ENCODE measurements around the gene PLCB2. TPM values are rescaled to one million over a fixed set of nuclear protein-coding genes. Genes with fewer than 3 reads are reported as not detected.
A peak's percentile ranks its signal among the peaks of the same experiment; 100 is the strongest.

The PLCB2 gene
- total RNA-seq, 3 donors from 2014 or later, result 9.9 to 21.8 (median 17.4) TPM

- DNase-seq (peak in 1 of 3 donors; percentile 13), ATAC-seq (no peak)
- TF ChIP-seq CTCF (IDR thresholded peaks at IDR 0.05), result no peak
- intact Hi-C loops (cut with DNase I, micrococcal nuclease), result no loop called here
- Histone ChIP-seq H3K4me1 (ENCODE audit: low read depth) (no peaks in the 10 kb centered on the region), H3K36me3 (ENCODE audit: low read depth) (no peaks in the 10 kb centered on the region), H3K9me3 (peaks cover 2% of the 10 kb centered on the region), H3K4me3 (no peak overlapping the region)
Measured at GRCh38 chr15:40301467-40302179, 6.1 kb downstream of the PLCB2 start.

- ATAC-seq (no peak), DNase-seq (no peak)
- H3K4me1 ChIP-seq (ENCODE audit: low read depth), result no peaks in the 10 kb centered on the region
- intact Hi-C loops (cut with DNase I, micrococcal nuclease), result no loop called here
- H3K4me3 ChIP-seq, result no peak overlapping the region
- peaks cover 2% of the 10 kb centered on the region for H3K9me3 ChIP-seq
- H3K36me3 ChIP-seq (ENCODE audit: low read depth), result no peaks in the 10 kb centered on the region
- no peak for TF ChIP-seq CTCF (IDR thresholded peaks at IDR 0.05)
Measured at GRCh38 chr15:40300771-40301170, 7.0 kb downstream of the PLCB2 start.

- Histone ChIP-seq H3K9me3 (peaks cover 2% of the 10 kb centered on the region), H3K36me3 (ENCODE audit: low read depth) (no peaks in the 10 kb centered on the region), H3K4me3 (no peak overlapping the region), H3K4me1 (ENCODE audit: low read depth) (no peaks in the 10 kb centered on the region)
- TF ChIP-seq CTCF (IDR thresholded peaks at IDR 0.05), result no peak
- intact Hi-C loops (cut with DNase I, micrococcal nuclease), result no loop called here
- ATAC-seq (no peak), DNase-seq (no peak)
Measured at GRCh38 chr15:40300367-40300766, 7.4 kb downstream of the PLCB2 start.

- no peak for ATAC-seq
- Histone ChIP-seq H3K9me3 (peaks cover 2% of the 10 kb centered on the region), H3K4me1 (ENCODE audit: low read depth) (no peaks in the 10 kb centered on the region), H3K36me3 (ENCODE audit: low read depth) (no peaks in the 10 kb centered on the region), H3K4me3 (no peak overlapping the region)
- TF ChIP-seq CTCF (IDR thresholded peaks at IDR 0.05), result no peak
- intact Hi-C loops (cut with DNase I, micrococcal nuclease), result no loop called here
- peak in 1 of 3 donors; percentile 16 for DNase-seq
Measured at GRCh38 chr15:40298216-40298935, 9.4 kb downstream of the PLCB2 start.

GRCh38 chr15:40297356-40297755 is 10.4 kb downstream of the PLCB2 start:
- TF ChIP-seq CTCF (IDR thresholded peaks at IDR 0.05), result no peak
- peaks cover 2% of the 10 kb centered on the region for H3K9me3 ChIP-seq
- no peaks in the 10 kb centered on the region for H3K36me3 ChIP-seq (ENCODE audit: low read depth)
- H3K4me3 ChIP-seq, result no peak overlapping the region
- intact Hi-C loops (cut with DNase I, micrococcal nuclease), result no loop called here
- ATAC-seq (no peak), DNase-seq (no peak)
- H3K4me1 ChIP-seq (ENCODE audit: low read depth), result no peaks in the 10 kb centered on the region

Data from mucosa of descending colon (tissue), 3 donors.